Urothelium cell line (cell line): Measurements from ENCODE around the gene TEX264.
A peak's percentile ranks its signal among the peaks of the same experiment; 100 is the strongest.
"Not testable (repeated sequence)": the region's sequence is repeated elsewhere in the genome, so short reads cannot be mapped to it uniquely, and the experiment has no call there.

Experiments
- DNase-seq: peaks from one replicate; pipeline ENCODE4 v3.0.0; 2011; ENCODE audit warnings: low spot score, mixed read lengths
- FAIRE-seq: peaks from 2 replicates; lab custom pipeline; 2011; peaks lifted over from hg19 to GRCh38; lab: Jason Lieb, UNC

The TEX264 gene, protein sequence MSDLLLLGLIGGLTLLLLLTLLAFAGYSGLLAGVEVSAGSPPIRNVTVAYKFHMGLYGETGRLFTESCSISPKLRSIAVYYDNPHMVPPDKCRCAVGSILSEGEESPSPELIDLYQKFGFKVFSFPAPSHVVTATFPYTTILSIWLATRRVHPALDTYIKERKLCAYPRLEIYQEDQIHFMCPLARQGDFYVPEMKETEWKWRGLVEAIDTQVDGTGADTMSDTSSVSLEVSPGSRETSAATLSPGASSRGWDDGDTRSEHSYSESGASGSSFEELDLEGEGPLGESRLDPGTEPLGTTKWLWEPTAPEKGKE

DNA sequence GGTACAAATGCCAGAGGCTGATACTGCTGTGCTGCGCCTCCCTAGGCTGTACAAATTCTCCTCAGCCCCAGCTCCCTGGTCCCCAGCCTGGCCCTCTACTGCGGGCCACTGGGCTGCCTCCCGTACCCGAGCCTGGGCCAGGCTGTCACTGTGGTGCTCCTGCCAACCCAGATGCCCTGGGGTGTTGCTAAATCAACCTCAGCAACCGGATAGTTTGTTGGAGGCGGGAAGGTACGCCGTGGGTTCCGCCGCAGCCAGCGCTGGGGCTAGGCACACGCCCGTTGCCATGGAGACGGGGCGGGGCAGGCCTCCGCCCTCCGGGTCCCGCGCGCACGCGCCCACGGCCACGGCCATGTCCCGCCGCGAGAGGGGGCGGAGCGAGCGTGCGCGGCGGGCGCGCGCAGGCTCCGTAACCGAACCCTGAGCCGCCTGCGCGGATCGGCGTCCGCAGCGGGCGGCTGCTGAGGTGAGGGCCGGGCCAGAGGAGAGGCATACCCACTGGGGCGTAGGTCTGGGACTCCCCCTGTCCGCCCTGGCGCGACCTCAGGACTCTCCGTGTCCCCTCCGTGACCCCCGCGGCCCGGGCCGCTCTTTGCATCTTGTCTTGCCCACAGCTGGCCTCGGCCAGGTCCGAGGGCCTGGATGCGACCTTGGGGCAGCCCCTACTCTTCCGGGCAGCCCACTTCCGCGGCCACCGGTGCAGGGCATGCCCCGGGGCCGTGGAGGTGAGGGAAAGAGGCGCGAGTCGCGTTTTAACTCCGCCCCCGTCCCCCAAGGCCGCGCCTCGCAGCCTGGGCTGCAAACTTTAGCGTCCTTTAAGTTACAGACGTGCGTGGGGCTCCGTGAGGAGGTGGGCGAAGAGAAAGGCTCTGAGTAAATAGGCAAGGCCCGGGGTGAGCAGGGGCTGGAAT is at the start of gene TEX264:
Gene TEX264, plus strand, starts transcription at position 430 of the 911 bp plus-strand sequence. CDS start 3,053 bp downstream, outside the sequence.
- DNase-seq (peak; percentile 96), FAIRE-seq (peak; percentile 74)

DNA sequence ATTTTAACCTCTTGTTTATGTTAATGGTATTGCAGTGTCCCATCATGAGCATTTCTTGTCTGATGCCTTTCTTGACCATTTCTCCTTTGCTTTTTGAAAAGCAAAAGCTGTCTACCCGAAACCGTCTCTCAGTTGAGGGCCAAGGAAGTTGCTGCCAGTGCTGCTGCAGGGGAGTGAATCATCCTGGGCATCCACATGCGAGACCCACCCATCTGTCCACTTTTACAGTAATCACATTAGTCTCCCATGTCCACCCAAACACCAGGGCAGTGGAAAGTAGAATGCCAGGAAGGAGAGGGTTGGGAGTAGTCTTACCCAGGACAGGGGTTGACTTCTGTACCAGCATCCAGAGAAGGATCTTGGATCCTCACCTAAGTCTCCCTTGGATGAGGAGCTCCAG is 48.6 kb upstream of the TEX264 start:
- no peak for DNase-seq

DNA sequence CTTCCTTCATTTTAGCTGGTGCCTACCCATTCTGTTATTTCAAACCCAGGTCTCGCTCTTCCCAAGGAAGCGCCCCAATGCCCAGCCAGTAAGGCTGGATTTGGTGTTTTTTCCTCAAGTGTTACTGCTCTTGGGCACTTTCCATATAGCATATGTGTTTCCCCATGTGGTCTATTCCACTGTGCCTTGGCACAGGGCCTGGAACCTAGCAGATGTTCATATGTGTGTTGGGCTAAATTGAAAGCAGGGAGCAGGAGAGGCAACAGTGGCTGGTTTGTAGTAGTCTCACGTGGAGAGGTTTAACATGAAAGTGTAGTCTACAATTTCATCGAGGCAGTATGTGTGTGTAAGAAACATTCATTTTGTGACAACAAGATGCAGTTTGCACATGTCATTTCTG is 48.2 kb upstream of the TEX264 start:
- DNase-seq = no peak
- FAIRE-seq = no peak

More for the DNA sequence above, 48.6 kb upstream of the TEX264 start:
- FAIRE-seq = no peak

DNA sequence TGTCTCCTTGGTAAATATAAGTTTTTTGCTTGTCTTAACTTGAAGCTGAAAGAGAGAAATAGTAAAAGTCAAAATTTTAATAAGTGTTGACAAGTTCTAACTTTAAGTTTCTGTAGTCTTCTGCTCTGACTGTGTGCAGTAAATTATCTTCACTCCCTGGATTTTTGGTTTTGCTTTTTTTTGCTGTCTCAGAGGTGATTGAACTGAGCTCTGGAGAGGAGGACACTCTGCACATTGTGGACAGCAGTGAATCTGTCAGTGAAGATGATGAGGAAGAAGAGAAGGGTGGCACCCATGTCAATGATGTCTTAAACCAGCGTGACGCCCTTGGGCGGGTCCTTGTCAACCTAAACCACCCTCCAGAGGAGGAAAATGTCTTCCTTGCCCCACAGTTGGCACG is 40.5 kb upstream of the TEX264 start:
- no peak for FAIRE-seq
- DNase-seq = no peak

DNA sequence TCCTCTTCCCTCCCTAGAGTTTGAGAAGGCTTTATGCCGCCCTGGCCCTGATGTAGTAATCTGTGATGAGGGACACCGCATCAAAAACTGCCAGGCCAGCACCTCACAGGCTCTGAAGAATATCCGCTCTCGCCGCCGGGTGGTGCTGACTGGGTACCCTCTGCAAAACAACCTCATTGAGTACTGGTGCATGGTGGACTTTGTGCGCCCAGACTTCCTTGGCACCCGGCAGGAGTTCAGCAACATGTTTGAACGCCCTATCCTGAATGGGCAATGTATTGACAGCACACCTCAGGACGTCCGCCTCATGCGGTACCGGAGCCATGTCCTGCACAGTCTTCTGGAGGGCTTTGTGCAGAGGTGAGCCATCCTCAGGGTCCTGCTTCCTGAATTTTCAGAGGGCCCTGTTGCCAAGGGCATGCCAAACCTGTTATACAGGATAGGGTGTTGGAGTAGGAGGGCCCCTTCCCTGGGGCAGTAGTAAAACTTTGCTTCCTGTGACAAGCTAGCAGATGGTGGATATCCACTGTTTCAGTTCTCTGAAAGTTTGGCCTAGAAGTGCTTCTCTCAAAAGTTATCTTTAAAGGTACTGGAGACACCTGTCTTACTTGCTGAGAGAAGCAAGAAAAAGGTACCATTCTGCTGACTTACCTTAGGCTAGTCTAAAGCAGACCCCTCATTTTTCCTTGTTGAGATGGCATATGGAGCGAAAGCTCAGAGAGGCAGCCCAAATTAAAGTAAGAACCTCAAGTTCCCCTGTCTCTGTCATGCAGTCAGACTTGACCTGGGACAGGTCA is 33.7 kb upstream of the TEX264 start:
- no peak for FAIRE-seq
- DNase-seq = no peak

DNA sequence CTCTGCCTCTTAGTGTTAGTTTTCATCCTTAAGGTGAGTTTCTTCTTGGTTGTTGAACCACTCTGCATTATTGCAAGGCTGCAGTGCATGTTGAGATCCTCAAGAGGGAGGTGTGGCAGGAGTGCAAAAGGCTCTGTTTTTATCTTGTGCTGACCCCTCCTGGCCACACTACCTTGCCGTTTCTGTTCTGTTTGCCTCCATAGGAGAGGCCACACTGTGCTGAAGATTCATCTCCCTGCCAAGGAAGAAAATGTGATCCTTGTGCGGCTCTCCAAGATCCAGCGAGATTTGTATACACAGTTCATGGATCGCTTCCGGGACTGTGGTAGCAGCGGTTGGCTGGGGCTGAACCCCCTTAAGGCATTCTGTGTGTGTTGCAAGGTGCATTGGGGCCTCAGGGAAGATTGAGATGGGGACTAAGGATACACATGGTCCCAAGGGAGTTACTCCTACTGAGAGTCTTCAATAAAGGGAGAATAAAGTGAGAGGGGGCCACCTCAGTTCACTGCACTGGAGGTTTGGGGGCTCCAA is 33.0 kb upstream of the TEX264 start:
- FAIRE-seq (peak; percentile 46), DNase-seq (peak; percentile 75)

DNA sequence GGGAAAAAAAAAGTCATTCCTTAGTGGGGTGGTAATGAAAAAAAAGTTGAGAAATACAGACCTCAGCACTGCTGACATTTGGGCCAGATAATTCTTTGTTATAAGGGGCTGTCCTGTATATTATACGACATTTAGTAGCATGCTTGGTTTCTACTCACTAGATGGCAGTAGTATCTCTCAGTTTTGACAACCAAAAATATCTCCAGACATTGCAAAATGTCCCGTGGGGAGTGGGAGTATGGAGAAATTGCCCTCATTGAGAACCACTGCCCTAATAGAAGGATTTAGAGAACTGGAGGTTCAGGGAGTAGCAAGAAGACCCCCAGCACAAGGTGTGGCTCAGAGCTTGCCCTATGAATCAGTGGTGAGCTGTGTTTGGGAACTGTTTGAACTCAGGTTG is 28.6 kb upstream of the TEX264 start:
- DNase-seq (no peak), FAIRE-seq (no peak)

DNA sequence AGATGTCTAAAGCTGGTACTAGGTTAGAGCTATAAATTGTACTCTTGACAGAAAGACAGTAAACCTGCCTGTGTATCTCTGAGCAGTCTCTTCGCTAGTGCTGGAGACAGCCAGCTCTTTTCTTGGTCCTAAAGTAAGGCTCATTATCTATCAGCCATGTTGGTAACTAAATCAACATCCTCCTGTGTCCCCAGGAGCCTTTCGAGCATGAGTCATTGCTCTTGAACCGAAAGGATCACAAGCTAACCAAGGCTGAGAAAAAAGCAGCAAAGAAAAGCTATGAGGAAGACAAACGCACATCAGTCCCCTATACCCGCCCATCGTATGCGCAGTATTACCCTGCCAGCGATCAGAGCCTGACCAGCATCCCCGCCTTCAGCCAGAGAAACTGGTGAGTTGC is 25.0 kb upstream of the TEX264 start:
- DNase-seq (no peak), FAIRE-seq (no peak)

DNA sequence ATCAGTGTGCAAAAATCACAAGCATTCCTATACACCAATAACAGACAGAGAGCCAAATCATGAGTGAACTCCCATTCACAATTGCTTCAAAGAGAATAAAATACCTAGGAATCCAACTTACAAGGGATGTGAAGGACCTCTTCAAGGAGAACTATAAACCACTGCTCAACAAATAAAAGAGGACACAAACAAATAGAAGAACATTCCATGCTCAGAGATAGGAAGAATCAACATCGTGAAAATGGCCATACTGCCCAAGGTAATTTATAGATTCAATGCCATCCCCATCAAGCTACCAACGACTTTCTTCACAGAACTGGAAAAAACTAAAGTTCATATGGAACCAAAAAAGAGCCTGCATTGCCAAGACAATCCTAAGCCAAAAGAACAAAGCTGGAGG is 18.9 kb upstream of the TEX264 start:
- DNase-seq, FAIRE-seq: not testable (repeated sequence)

DNA sequence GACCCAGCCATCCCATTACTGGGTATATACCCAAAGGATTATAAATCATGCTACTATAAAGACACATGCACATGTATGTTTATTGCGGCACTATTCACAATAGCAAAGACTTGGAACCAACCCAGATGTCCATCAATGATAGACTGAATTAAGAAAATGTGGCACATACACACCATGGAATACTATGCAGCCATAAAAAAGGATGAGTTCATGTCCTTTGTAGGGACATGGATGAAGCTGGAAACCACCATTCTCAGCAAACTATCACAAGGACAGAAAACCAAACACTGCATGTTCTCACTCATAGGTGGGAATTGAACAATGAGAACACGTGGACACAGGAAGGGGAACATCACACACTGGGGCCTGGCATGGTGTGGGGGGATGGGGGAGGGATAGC is 17.6 kb upstream of the TEX264 start:
- DNase-seq, FAIRE-seq: not testable (repeated sequence)

DNA sequence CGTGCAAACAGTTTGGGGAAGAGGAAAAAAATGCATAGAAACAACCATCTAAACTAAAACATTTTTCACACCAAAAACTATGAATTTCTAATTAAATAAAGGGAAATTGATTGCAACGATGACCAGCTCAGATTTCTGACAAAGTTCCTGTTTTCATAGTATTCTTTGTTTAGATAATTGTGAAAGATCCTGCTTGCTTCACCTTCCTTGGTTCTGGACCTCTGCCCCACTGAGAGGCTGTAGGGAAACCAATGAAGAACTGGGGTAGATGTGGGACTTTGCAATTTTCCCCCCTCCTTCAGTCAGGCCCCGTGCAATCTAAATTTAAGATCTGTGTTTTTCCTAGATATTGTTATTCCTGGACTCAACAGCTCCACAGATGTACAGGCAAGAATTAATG is 13.8 kb upstream of the TEX264 start:
- FAIRE-seq = no peak
- DNase-seq = no peak

DNA sequence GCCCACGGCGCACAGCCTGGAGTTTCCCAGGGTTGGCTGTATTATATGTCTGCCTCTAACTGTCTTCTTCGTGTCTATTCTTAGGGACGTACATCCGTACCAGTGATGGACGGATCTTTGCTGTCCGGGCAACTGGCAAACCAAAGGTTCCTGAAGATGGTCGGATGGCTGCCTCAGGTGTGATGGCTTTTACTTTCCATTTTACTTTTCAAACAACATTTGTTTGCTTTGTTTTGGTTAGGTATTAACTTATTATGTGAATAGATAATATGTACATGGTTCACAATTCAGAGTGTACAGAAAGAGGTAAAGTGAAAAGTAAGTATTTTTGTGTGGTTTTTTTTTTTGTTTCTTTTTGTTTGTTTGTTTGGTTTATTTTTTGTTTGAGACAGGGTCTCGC is 11.1 kb upstream of the TEX264 start:
- DNase-seq = no peak
- no peak for FAIRE-seq

DNA sequence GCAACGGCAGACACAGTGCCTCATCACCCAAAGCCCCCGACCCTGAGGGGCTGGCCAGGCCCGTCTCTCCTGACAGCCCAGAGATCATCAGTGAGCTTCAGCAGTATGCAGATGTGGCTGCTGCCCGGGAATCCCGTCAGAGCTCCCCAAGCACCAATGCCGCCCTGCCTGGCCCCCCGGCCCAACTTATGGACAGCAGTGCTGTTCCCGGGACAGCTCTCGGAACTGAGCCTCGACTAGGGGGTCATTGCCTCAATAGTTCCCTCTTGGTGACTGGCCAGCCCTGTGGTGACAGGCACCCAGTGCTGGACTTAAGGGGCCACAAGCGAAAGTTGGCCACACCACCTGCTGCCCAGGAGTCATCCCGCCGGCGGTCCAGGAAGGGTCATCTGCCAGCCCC is 8.6 kb upstream of the TEX264 start:
- no peak for FAIRE-seq
- DNase-seq = no peak

DNA sequence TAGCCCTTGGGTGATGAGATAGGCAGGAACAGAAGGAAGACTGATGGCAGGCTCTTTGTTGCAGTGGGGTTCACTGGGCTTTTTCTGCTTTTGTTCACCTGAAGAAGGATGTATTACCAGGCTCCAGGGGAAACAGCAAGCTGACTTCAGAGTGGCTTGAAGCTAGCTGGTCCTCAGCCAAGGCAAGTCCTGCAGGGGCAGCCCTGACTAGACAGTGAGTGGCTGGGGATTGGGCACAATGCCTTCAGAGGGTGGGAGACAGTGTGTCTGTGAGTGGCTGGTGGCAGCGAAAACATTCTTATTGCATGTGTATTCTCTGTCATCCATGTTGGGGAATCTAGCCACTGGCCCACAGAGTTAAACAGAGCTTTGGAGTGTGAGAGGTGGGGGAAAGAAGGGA is 2.3 kb upstream of the TEX264 start:
- FAIRE-seq (no peak), DNase-seq (no peak)

DNA sequence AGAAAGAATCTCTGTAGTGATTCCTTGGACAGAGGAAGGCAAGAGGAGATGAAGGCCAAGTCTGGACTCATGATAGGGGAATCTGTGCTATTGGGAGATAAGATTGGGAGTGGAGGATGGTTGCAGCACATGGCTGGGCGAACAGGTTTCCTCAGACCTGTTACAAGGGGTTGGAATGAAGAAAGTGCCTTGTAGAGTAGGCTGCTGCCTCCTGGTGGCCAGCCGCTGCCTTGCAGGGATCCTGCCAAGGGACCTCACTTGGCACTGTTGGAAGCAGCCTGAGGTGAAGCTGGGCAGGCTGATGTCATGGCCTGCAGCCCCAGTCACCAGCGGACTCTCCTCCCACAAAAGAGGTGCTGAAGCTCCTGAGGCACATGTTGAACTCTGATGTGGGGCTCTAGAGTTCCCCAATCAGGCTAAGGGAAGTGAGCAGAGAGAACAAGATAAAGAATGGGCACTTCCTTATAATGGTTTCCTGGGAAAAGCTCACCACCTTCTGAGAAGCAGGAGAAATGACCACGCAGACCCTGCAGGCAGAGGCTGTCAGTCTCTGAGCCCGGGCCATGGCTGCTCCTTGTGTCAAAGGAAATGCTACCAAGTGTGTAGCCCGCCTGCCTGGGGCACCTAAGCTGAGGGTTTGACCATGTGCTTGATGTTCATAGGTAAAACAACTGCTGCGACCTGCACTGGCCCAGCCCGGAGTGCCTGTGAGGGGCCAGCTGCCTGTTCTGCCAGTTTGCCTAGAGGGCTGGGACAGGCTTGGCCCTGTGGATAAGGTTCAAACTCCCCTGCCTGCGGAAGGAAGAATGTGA is 1.6 kb upstream of the TEX264 start:
- DNase-seq (peak; percentile 79), FAIRE-seq (peak; percentile 94)

DNA sequence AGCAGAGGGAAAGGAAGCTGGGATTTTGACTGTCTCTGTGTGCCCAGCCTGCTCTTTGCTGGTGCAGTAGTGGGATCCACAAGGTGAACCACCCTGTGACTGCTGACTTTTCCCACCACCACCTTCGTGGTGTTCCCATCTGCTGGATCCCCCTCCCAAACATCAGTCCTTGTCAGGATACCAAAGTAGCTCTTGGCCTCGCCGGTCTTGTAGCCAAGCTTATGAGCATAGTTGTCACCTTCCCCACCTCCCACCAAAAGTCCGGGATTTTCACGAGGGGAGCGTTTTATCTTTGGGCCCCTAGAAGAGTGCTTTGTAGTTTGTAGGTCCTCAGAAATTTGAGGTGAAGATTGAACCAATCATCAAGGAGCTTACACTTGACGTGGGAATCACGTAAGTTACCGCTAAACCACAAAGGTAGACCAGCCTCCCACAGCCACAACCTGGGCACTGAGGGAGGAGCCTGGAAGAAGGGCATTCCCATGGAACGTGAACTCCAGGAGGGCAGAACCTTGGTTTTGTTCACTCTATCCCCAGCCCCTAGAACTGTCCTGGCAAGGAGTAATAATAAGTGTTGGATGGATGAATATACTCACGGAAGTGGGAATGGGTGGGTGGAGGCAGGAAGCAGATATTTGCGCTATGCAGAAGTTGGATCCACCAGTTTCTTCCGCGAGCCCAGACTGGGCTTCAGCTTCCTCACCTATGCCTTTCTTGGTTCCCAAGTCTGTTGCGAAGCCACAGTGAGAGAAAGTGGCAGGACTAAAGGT is 814 bp upstream of the TEX264 start:
- FAIRE-seq = no peak

DNA sequence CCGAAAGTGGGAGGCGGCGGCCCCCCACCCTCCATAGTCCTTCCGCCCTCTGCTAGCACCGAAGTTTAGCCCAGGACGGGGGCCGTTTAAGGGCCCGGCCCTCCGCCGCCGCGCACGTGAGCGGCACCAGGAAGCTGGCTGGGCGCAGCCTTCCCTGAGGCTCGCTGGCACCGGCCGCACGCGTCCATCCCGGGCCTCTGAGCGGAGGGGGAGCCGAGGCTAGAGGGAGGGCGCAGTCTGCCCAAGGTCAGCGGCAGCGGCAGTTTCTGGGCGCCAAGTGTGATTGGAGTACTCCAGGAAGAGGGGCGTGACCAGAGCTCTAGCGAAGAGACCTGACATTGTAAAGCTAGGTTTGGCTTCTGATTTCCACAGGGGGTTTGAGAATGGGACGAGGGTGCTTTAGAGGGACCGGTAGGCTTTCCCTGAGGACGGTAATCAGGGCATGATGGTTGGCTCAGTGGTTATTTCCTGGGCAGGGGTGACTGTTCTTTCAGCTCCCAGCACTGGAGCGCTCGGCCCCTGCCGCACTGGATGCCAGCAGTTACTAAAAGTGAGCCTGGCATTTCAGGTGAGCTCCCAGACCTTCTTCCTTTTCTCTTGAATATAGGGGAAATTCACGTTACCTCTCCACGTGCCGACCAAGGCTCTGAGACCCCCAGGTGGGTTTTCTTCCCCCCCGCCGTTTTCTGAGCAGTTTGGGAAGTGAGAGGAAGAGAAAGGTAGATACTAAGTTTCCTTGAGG is 853 bp downstream of the TEX264 start:
- DNase-seq = peak; percentile 84
- no peak for FAIRE-seq

More for the DNA sequence above, 814 bp upstream of the TEX264 start:
- DNase-seq = no peak

DNA sequence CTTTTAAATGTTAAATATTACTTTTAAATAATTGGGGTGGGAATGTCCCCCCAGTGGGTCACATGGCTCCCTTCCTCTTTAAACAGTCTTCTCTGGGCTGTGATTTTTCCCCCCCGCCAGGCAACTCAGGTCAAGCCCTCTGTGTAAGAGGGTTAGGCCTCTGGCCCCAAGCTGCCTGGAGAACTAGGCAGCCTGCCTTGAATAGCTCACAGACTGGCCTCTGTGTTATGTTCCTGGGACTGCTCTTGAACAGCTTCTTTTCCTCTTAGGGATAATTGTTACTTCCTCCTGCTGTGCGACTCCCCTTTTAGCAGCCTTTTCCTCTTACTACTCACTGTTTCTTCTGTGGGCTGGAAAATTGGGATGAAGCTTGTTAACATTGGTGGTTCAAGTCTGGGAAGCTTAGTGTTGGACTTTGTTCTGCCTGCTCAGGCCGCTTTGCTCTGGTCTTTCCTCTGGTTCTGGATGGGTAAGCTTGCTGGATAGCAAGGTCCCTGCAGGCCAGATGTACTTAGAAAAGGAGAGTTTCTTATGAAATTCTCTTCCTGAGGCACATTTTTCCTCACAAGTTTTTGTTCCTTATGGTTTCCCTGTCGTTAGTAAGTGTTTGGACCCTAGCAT is 2.2 kb downstream of the TEX264 start:
- no peak for DNase-seq
- FAIRE-seq = no peak
